ENCODE data around the gene DVL3. TPM values are rescaled to one million over a fixed set of nuclear protein-coding genes. Genes with fewer than 3 reads are reported as not detected.
A peak's percentile ranks its signal among the peaks of the same experiment; 100 is the strongest.
"Not testable (repeated sequence)": the region's sequence is repeated elsewhere in the genome, so short reads cannot be mapped to it uniquely, and the experiment has no call there.

Gene DVL3
- total RNA-seq, 2 experiments from 2014 or later = 30.0 to 31.7 TPM

DNA sequence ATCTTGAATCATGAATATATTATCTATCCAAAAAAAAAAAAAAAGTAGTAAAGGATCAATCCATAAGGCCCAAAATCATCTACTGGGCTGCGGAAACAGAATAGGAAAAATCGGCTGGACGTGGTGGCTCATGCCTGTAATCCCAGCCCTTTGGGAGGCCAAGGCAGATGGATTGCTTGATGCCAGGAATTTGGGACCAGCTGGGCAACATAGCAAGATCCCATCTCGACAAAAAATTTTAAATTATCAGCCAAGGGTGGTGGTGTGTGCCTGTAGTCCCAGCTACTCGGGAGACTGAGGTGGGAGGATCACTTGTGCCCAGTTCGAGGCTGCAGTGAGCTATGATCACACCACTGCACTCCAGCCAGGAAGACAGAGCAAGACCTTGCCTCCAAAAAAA lies 6.1 kb upstream of the DVL3 start:
- Mint-ChIP-seq H3K9me3 (no peaks in the 10 kb centered on the region), H3K27ac (no peak overlapping the region), H3K36me3 (ENCODE audit: low read depth) (peaks cover 27% of the 10 kb centered on the region), H3K27me3 (no peaks in the 10 kb centered on the region), H3K4me1 (ENCODE audit: low read depth) (peaks cover 7% of the 10 kb centered on the region), H3K4me3 (no peak overlapping the region)
- no peak for ATAC-seq (ENCODE audit: poor library complexity)
- ChIA-PET POLR2A (interaction anchor here (0.6 to 1.7 kb wide), 2 partner anchors 9 to 14 kb away, joined by 3 to 4 read pairs; partner anchors contain the start of gene EIF2B5), CTCF (interaction anchor here (1.0 kb wide), 1 partner anchor 9 kb away, joined by 3 read pairs; no protein-coding TSS in a partner anchor)
- no peak overlapping the region for H3K4me3 ChIP-seq (ENCODE audit: low read length)
- H3K27me3 ChIP-seq (ENCODE audit: control insufficient read depth in 1 of 2, insufficient read depth in 2 of 2, low read length in 2 of 2) = no peaks in the 10 kb centered on the region
- TF ChIP-seq, protein P1, sequence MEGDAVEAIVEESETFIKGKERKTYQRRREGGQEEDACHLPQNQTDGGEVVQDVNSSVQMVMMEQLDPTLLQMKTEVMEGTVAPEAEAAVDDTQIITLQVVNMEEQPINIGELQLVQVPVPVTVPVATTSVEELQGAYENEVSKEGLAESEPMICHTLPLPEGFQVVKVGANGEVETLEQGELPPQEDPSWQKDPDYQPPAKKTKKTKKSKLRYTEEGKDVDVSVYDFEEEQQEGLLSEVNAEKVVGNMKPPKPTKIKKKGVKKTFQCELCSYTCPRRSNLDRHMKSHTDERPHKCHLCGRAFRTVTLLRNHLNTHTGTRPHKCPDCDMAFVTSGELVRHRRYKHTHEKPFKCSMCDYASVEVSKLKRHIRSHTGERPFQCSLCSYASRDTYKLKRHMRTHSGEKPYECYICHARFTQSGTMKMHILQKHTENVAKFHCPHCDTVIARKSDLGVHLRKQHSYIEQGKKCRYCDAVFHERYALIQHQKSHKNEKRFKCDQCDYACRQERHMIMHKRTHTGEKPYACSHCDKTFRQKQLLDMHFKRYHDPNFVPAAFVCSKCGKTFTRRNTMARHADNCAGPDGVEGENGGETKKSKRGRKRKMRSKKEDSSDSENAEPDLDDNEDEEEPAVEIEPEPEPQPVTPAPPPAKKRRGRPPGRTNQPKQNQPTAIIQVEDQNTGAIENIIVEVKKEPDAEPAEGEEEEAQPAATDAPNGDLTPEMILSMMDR (IDR thresholded peaks at IDR 0.05) = no peak
- intact Hi-C loops (cut with DNase I, micrococcal nuclease) = loop anchor here in 1 of 2 experiments (10.0 kb wide), 2 partner anchors 366 to 396 kb away; no protein-coding TSS in a partner anchor
- H3K9me3 ChIP-seq (ENCODE audit: control insufficient read depth in 1 of 2, insufficient read depth in 1 of 2, low read length in 2 of 2) = no peaks in the 10 kb centered on the region
- peaks cover 24% of the 10 kb centered on the region for H3K36me3 ChIP-seq (ENCODE audit: insufficient read depth, low read length)
- DNase-seq = no peak
- H3K27ac ChIP-seq (ENCODE audit: low read depth in 1 of 2, low read length in 2 of 2) = no peak overlapping the region
- no peaks in the 10 kb centered on the region for H3K4me1 ChIP-seq (ENCODE audit: insufficient read depth, low read length)

DNA sequence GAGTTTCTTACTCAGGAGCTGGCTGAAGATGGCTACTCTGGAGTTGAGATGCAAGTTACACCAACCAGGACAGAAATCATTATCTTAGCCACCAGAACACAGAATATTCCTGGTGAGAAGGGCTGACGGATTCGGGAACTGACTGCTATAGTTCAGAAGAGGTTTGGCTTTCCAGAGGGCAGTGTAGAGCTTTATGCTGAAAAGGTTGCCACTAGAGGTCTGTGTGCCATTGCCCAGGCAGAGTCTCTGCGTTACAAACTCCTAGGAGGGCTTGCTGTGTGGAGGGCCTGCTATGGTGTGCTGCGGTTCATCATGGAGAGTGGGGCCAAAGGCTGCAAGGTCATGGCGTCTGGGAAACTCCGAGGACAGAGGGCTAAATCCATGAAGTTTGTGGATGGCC lies 5.4 kb upstream of the DVL3 start:
- peaks cover 21% of the 10 kb centered on the region for H3K36me3 Mint-ChIP-seq (ENCODE audit: low read depth)
- H3K27me3 ChIP-seq (ENCODE audit: control insufficient read depth in 1 of 2, insufficient read depth in 2 of 2, low read length in 2 of 2); CTCF ChIA-PET; H3K27ac ChIP-seq (ENCODE audit: low read depth in 1 of 2, low read length in 2 of 2); H3K4me1 ChIP-seq (ENCODE audit: insufficient read depth, low read length); H3K9me3 ChIP-seq (ENCODE audit: control insufficient read depth in 1 of 2, insufficient read depth in 1 of 2, low read length in 2 of 2); H3K27me3 Mint-ChIP-seq; H3K4me3 Mint-ChIP-seq; H3K9me3 Mint-ChIP-seq; ATAC-seq (ENCODE audit: poor library complexity); DNase-seq; H3K27ac Mint-ChIP-seq; H3K4me3 ChIP-seq (ENCODE audit: low read length): not testable (repeated sequence)
- H3K4me1 Mint-ChIP-seq (ENCODE audit: low read depth) = peaks cover 13% of the 10 kb centered on the region
- H3K36me3 ChIP-seq (ENCODE audit: insufficient read depth, low read length) = peaks cover 17% of the 10 kb centered on the region
- POLR2A ChIA-PET = interaction anchor here (0.6 to 1.7 kb wide), 2 partner anchors 9 to 15 kb away, joined by 3 to 4 read pairs; partner anchors contain the start of gene EIF2B5
- intact Hi-C loops (cut with DNase I, micrococcal nuclease) = loop anchor here in 1 of 2 experiments (10.0 kb wide), 2 partner anchors 365 to 395 kb away; no protein-coding TSS in a partner anchor

DNA sequence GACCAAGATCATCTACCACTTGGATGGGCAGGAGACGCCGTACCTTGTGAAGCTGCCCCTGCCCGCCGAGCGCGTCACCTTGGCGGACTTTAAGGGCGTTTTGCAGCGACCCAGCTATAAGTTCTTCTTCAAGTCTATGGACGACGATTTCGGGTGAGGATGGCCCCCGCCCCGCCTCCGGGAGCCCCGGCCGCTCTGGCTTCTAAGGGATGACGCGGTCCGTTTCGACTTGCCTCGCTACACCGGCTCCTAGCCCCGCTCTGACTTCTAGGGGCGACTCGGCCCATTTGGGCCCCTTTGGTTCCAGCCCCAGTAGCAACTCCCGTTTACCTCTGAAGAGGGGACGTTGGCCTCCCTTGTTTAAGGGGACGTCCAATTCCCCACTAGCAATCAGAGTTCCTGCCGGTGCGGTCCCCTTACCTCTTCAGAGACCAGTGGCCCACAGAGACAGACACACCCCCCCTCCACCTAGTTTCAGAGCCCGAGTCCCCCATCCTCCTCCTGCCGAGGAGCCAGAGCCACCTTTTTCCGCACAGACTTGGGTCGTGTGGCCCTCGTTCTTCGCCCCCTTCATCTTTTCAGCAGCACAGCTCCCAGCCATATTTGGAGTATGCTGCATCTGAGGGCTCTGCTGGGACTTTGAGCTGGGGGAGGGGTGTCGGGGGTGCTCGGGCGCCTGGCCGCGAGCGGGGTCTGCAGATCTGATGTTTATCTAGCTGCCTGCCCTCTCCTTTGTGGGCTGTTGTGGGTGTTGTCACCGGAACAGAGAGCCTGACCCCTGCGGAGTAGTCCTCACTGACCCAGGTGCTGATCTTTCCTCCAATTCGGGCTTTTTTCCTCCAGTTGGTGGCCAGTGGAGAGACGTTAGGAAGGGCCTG lies 706 bp downstream of the DVL3 start:
- Mint-ChIP-seq H3K4me1 (ENCODE audit: low read depth) (peaks cover 50% of the 10 kb centered on the region), H3K27me3 (no peaks in the 10 kb centered on the region), H3K9me3 (no peaks in the 10 kb centered on the region), H3K4me3 (peak overlapping the region; percentile 95), H3K27ac (peak overlapping the region; percentile 81), H3K36me3 (ENCODE audit: low read depth) (peaks cover 8% of the 10 kb centered on the region)
- peak; percentile 59 for ATAC-seq (ENCODE audit: poor library complexity)
- Histone ChIP-seq H3K4me1 (ENCODE audit: insufficient read depth, low read length) (peaks cover 37% of the 10 kb centered on the region), H3K4me3 (ENCODE audit: low read length) (peak overlapping the region; percentile 90), H3K36me3 (ENCODE audit: insufficient read depth, low read length) (no peaks in the 10 kb centered on the region), H3K27me3 (ENCODE audit: control insufficient read depth in 1 of 2, insufficient read depth in 2 of 2, low read length in 2 of 2) (no peaks in the 10 kb centered on the region), H3K9me3 (ENCODE audit: control insufficient read depth in 1 of 2, insufficient read depth in 1 of 2, low read length in 2 of 2) (no peaks in the 10 kb centered on the region), H3K27ac (ENCODE audit: low read depth in 1 of 2, low read length in 2 of 2) (peak overlapping the region in 1 of 2 donors; percentile 30)
- ChIA-PET POLR2A (interaction anchor here (0.6 to 1.8 kb wide), 7 partner anchors 19 to 271 kb away, joined by 3 to 13 read pairs (median 4); partner anchors contain the start of genes ABCF3, AP2M1, EIF2B5 and PARL), CTCF (interaction anchor here (1.3 kb wide), 1 partner anchor 20 kb away, joined by 4 read pairs; the partner anchor contains the start of gene EIF2B5)
- TF ChIP-seq, protein P1 (IDR thresholded peaks at IDR 0.05) = no peak
- DNase-seq = peak in 9 of 14 experiments; percentile 23 to 68 (median 43)
- intact Hi-C loops (cut with DNase I, micrococcal nuclease) = loop anchor here in 1 of 2 experiments (1.0 to 2.0 kb wide), 3 partner anchors 17 to 30 kb away; partner anchors contain the start of gene ABCF3

Measured in CD4-positive, alpha-beta T cell (primary cell).